Sigmoid colon (tissue), 7 donors: ENCODE measurements around the gene SYPL1. TPM values are rescaled to one million over a fixed set of nuclear protein-coding genes. Genes with fewer than 3 reads are reported as not detected.
A peak's percentile ranks its signal among the peaks of the same experiment; 100 is the strongest.

Source experiments
- DNase-seq: peaks from one replicate; pipeline ENCODE4 v3.0.0-alpha.2; 2019
- H3K27ac ChIP-seq, 4 donors: fragments of 200-600 bp; sonication (generic); one replicate each; pipeline ENCODE4 v1.5.1; 2016 to 2019; ENCODE audit warnings: mild to moderate bottlenecking in 1 of 4
- H3K27me3 ChIP-seq, 3 donors: fragments of 200-600 bp; sonication (generic); one replicate each; pipeline ENCODE4 v1.5.1; 2019; ENCODE audit warnings: mild to moderate bottlenecking in 1 of 3
- H3K36me3 ChIP-seq, 4 donors: fragments of 200-600 bp; sonication (generic); one replicate each; pipeline ENCODE4 v1.5.1; 2016 to 2019
- H3K4me1 ChIP-seq, 4 donors: fragments of 200-600 bp; sonication (generic); one replicate each; pipeline ENCODE4 v1.5.1; 2017 to 2019
- H3K4me3 ChIP-seq, 4 donors: fragments of 200-600 bp; sonication (generic); one replicate each; pipeline ENCODE4 v1.5.1; 2017 to 2019; ENCODE audit warnings: mild to moderate bottlenecking in 2 of 4, moderate library complexity in 1 of 4
- H3K9me3 ChIP-seq, 4 donors: fragments of 200-600 bp in 3 of 4; sonication (generic) in 3 of 4; one replicate each; pipeline versions ENCODE4 v1.5.1 to v1.6.1; 2013 to 2019
- CTCF ChIP-seq, 4 experiments: fragments of 450-650 bp in 3 of 4; fragments of 200-600 bp in 1 of 4; IDR thresholded peaks; one replicate each; pipeline ENCODE4 v1.5.1; 2016 to 2019; ENCODE audit warnings: antibody characterized with exemption in 4 of 4, mild to moderate bottlenecking in 3 of 4, moderate library complexity in 2 of 4
- EP300 ChIP-seq, 4 donors: sonication (generic); formaldehyde crosslinking; IDR thresholded peaks; one replicate each; pipeline ENCODE4 v1.6.1; 2017; ENCODE audit warnings: antibody characterized with exemption in 4 of 4
- POLR2A ChIP-seq, 2 donors: fragments of 450-650 bp; IDR thresholded peaks; one replicate each; pipeline ENCODE4 v1.6.1; 2016; ENCODE audit warnings: antibody characterized with exemption in 2 of 2, mild to moderate bottlenecking in 2 of 2, moderate library complexity in 2 of 2
- POLR2AphosphoS5 ChIP-seq, 4 donors: sonication (generic); formaldehyde crosslinking; IDR thresholded peaks; one replicate each; pipeline ENCODE4 v1.6.1; 2017; ENCODE audit warnings: antibody characterized with exemption in 4 of 4
- WGBS, 2 donors: extraction: QIAGEN DNeasy Blood & Tissue Kit; methylation state at CpG; one replicate each; pipeline ENCODE4 v1.1.7; 2013; 5-methylcytosine and 5-hydroxymethylcytosine counted together
- intact Hi-C: fragments of 100-400 bp; cut with DNase I; formaldehyde crosslinking; loops from one replicate; pipeline ENCODE4 v1.15.1; 2023
- polyA plus RNA-seq, 3 donors: library from polyadenylated mRNA; stranded (reverse); fragments of 200-250 nt; gene quantifications; one replicate each; pipeline ENCODE4 v1.2.3, GENCODE V29; 2013
- total RNA-seq, 4 donors: library from RNA; depleted of rRNA; stranded (reverse); fragments of >200 nt; gene quantifications; one replicate each; pipeline ENCODE4 v1.1.0, GENCODE V29; 2016
- donor health status: healthy with polysubstance abuse.
- donor health status: Bipolar disorder and iron deficiency.
- donor health status: healthy.

SYPL1 gene
- total and polyA plus RNA-seq, 7 donors: 21.0 to 184 (median 99.5) TPM

GRCh38 chr7:106071999-106072714 is 40.0 kb downstream of the SYPL1 start:
- Histone ChIP-seq H3K4me3 (no peak overlapping the region), H3K9me3 (no peaks in the 10 kb centered on the region), H3K27ac (peak overlapping the region; percentile 75 to 90 (median 88)), H3K36me3 (no peaks in the 10 kb centered on the region), H3K4me1 (peaks cover 0 to 87% (median 69%) of the 10 kb centered on the region in 4 donors), H3K27me3 (no peaks in the 10 kb centered on the region)
- DNase-seq: no peak
- TF ChIP-seq EP300 (IDR thresholded peaks at IDR 0.05) (no peak), POLR2AphosphoS5 (IDR thresholded peaks at IDR 0.05) (peak in 1 of 4 donors; percentile 27)
- intact Hi-C loops: no loop called here
- 26 to 27% methylated on average over 9 of the region's 9 CpGs for WGBS, 2 donors

DNA sequence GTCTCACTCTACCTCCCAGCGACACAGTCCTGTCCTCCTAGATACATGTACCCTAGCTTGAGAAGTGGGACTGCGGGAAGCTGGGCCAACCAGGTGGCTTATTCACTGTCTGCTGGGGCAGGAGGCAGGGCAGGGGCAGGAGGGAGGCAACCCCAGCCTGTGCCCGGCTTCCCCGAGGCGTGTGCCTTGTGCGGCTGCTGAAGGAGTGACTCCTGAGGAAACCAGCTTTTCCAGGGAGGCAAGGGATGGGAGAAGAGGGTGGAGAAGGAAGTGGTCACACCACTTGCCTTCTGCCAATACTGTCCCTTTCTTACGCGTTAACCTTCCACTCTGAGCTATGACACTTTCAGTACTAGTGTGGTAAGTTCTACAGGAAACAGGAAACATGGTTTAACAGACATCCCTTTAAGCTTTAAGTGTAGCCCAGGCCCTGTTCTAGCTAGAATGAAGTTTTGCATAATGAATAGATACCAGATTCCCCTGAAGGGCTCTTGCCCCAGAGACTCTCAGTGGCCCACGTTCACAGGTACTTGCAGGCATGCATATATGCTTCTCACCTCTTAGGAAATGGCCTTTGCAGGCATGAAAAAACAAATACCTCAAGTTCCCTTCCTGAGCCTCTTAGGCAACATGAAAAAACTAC is 40.6 kb downstream of the SYPL1 start:
- H3K4me1 ChIP-seq: peaks cover 0 to 90% (median 74%) of the 10 kb centered on the region in 4 donors
- intact Hi-C loops: no loop called here
- H3K4me3 ChIP-seq: no peak overlapping the region
- no peak for TF ChIP-seq CTCF (IDR thresholded peaks at IDR 0.05)
- TF ChIP-seq POLR2AphosphoS5 (IDR thresholded peaks at IDR 0.05): peak in 1 of 4 donors; percentile 34
- H3K36me3 ChIP-seq: no peaks in the 10 kb centered on the region
- peak overlapping the region; percentile 75 to 90 (median 88) for H3K27ac ChIP-seq
- no peaks in the 10 kb centered on the region for H3K9me3 ChIP-seq
- no peaks in the 10 kb centered on the region for H3K27me3 ChIP-seq
- no peak for DNase-seq
- WGBS, 2 donors: 18 to 27% methylated on average over 9 of the region's 9 CpGs

GRCh38 chr7:106070567-106071254 is 41.4 kb downstream of the SYPL1 start:
- H3K4me1 ChIP-seq: peaks cover 0 to 90% (median 76%) of the 10 kb centered on the region in 4 donors
- intact Hi-C loops: no loop called here
- TF ChIP-seq CTCF (IDR thresholded peaks at IDR 0.05) (no peak), EP300 (IDR thresholded peaks at IDR 0.05) (no peak), POLR2A (IDR thresholded peaks at IDR 0.05) (no peak), POLR2AphosphoS5 (IDR thresholded peaks at IDR 0.05) (no peak)
- H3K27ac ChIP-seq: peak overlapping the region; percentile 75 to 90 (median 88)
- DNase-seq: no peak
- no peaks in the 10 kb centered on the region for H3K27me3 ChIP-seq
- H3K4me3 ChIP-seq: no peak overlapping the region
- no peaks in the 10 kb centered on the region for H3K36me3 ChIP-seq
- no peaks in the 10 kb centered on the region for H3K9me3 ChIP-seq
- 84 to 94% methylated on average over 8 of the region's 8 CpGs for WGBS, 2 donors

DNA sequence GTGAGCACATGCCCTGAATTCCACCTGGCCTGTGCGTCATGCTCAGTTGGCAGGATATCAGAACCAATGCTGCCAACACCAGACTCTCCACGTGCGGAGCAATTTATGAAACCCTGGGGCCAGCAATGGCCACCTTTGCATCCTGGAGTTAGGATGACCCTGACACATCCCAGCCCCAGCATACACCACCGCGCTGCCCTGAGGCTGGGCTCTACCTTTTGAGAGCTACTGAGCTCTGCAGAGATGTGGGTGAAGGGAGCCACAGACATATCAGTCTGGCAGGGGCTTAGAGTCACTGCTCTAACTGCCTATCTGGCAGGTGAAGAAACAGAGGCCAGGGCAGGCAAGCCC is 41.9 kb downstream of the SYPL1 start:
- TF ChIP-seq POLR2AphosphoS5 (IDR thresholded peaks at IDR 0.05) (peak in 3 of 4 donors; percentile 8 to 42 (median 22)), EP300 (IDR thresholded peaks at IDR 0.05) (peak in 1 of 4 donors; percentile 32), CTCF (IDR thresholded peaks at IDR 0.05) (no peak), POLR2A (IDR thresholded peaks at IDR 0.05) (no peak)
- peaks cover 0 to 92% (median 77%) of the 10 kb centered on the region in 4 donors for H3K4me1 ChIP-seq
- H3K4me3 ChIP-seq: no peak overlapping the region
- intact Hi-C loops: no loop called here
- peak overlapping the region; percentile 75 to 90 (median 88) for H3K27ac ChIP-seq
- 65 to 78% methylated on average over 5 of the region's 5 CpGs for WGBS, 2 donors
- DNase-seq: no peak
- no peaks in the 10 kb centered on the region for H3K27me3 ChIP-seq
- H3K36me3 ChIP-seq: no peaks in the 10 kb centered on the region
- H3K9me3 ChIP-seq: no peaks in the 10 kb centered on the region
